Prostate gland (tissue), 2 donors: Measurements from ENCODE around the gene CAMKK2. TPM values are rescaled to one million over a fixed set of nuclear protein-coding genes. Genes with fewer than 3 reads are reported as not detected.
"Not testable (repeated sequence)": the region's sequence is repeated elsewhere in the genome, so short reads cannot be mapped to it uniquely, and the experiment has no call there.

Experiments used
- DNase-seq: peaks from one replicate; pipeline ENCODE4 v3.0.0-alpha.2; 2019; ENCODE audit warnings: low spot score
- H3K27ac ChIP-seq, 2 donors: fragments of 200-600 bp; sonication (generic); 2 replicates each; pipeline ENCODE4 v1.5.1; 2017 to 2019
- H3K27me3 ChIP-seq: fragments of 200-600 bp; sonication (generic); replicated peaks from 2 replicates; pipeline ENCODE4 v1.5.1; 2019; ENCODE audit not compliant: insufficient read depth
- H3K36me3 ChIP-seq, 2 donors: fragments of 200-600 bp; sonication (generic); 1 replicate in 1 of 2; 2 replicates in 1 of 2; pipeline versions ENCODE4 v1.5.1 to v1.8.1; 2017 to 2019
- H3K4me1 ChIP-seq: fragments of 200-600 bp; sonication (generic); replicated peaks from 2 replicates; pipeline ENCODE4 v1.5.1; 2019
- H3K4me3 ChIP-seq, 2 donors: fragments of 200-600 bp; sonication (generic); 2 replicates each; pipeline ENCODE4 v1.5.1; 2017 to 2019
- H3K9me3 ChIP-seq: fragments of 200-600 bp; sonication (generic); 2 replicates; pipeline ENCODE4 v1.5.1; 2017
- POLR2A ChIP-seq: fragments of 450-650 bp; IDR thresholded peaks from one replicate; pipeline ENCODE4 v1.6.1; 2016; ENCODE audit warnings: antibody characterized with exemption, mild to moderate bottlenecking
- POLR2AphosphoS5 ChIP-seq: sonication (generic); formaldehyde crosslinking; IDR thresholded peaks from one replicate; pipeline ENCODE4 v1.6.1; 2017; ENCODE audit warnings: antibody characterized with exemption
- WGBS: methylation state at CpG from one replicate; pipeline ENCODE4 v1.1.5; 2018; 5-methylcytosine and 5-hydroxymethylcytosine counted together
- intact Hi-C: fragments of 100-400 bp; cut with DNase I; formaldehyde crosslinking; loops from one replicate; pipeline ENCODE4 v1.14.2; 2022
- total RNA-seq, 2 donors: library from RNA; depleted of rRNA; stranded (reverse); fragments of >200 nt; gene quantifications; one replicate each; pipeline ENCODE4 v1.1.0, GENCODE V29; 2016
- TF ChIP-seq, protein P1 (sequence below), 4 experiments: fragments of 200-600 bp in 2 of 4; fragments of 450-650 bp in 2 of 4; sonication (generic) in 2 of 4; IDR thresholded peaks; 1 replicate in 3 of 4; 2 replicates in 1 of 4; pipeline ENCODE4 v1.5.1; 2016 to 2019; ENCODE audit warnings: antibody characterized with exemption in 4 of 4, mild to moderate bottlenecking in 2 of 4, moderate library complexity in 2 of 4

The CAMKK2 gene
- total RNA-seq, 2 donors from 2014 or later: 26.9 to 52.2 TPM

DNA sequence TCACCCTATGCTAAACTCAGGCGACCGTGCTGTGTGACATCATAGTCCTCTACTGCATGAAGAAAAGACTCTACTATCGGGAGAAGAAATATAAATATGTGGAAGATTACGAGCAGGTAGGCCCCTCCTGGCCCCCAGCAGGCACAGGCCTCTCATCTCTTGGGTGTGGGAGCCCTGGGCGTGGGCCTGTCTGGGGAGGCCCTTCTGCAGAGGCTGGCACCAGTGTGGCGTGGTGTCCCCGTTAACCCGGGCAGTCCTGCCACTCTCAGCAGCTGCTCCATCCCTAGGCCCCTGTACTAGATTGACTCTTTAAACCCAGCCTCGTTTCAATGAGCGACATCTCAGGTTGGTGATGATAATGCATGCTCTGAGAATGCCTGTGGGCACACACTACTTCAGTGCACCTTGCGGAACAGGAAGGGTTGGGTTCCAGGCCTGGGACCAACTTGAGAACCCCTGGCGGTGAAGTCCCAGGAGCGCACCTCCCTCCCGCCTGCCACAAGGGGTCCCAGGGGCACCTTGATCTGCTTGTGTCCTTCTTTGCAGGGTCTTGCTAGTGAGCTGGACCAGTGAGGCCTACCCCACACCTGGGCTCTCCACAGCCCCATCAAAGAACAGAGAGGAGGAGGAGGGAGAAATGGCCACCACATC lies 63.4 kb downstream of the CAMKK2 start:
- 79% methylated on average over 14 of the region's 14 CpGs for WGBS
- peaks cover 0 to 4% of the 10 kb centered on the region in 2 donors for H3K36me3 ChIP-seq
- H3K4me3 ChIP-seq: no peak overlapping the region
- peaks cover 5% of the 10 kb centered on the region for H3K4me1 ChIP-seq
- DNase-seq: no peak
- H3K9me3 ChIP-seq: no peaks in the 10 kb centered on the region
- intact Hi-C loops: no loop called here
- no peak overlapping the region for H3K27ac ChIP-seq
- no peaks in the 10 kb centered on the region for H3K27me3 ChIP-seq
- no peak for TF ChIP-seq POLR2A
- TF ChIP-seq, protein P1, sequence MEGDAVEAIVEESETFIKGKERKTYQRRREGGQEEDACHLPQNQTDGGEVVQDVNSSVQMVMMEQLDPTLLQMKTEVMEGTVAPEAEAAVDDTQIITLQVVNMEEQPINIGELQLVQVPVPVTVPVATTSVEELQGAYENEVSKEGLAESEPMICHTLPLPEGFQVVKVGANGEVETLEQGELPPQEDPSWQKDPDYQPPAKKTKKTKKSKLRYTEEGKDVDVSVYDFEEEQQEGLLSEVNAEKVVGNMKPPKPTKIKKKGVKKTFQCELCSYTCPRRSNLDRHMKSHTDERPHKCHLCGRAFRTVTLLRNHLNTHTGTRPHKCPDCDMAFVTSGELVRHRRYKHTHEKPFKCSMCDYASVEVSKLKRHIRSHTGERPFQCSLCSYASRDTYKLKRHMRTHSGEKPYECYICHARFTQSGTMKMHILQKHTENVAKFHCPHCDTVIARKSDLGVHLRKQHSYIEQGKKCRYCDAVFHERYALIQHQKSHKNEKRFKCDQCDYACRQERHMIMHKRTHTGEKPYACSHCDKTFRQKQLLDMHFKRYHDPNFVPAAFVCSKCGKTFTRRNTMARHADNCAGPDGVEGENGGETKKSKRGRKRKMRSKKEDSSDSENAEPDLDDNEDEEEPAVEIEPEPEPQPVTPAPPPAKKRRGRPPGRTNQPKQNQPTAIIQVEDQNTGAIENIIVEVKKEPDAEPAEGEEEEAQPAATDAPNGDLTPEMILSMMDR (IDR thresholded peaks at IDR 0.05): no peak
- no peak for TF ChIP-seq POLR2AphosphoS5

DNA sequence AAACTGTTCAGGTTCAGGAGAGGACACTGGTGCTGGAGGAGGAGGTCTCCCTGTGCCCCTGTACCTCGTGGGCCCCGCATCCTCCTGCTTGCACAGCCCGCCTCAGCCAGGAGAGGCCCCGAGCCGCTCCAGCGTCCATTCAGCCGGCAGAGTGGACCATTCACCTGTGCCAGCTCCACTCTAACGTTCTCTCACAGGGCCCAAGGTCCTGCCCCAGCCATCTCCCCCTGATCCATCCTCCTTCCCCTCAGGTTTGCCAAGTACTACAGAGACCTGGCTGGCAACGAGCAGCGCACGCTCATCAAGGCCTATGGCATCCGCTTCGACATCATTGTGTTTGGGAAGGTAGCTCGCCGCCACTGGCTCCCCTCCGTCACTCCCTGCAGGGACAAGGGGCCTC lies 64.3 kb downstream of the CAMKK2 start:
- peaks cover 0 to 4% of the 10 kb centered on the region in 2 donors for H3K36me3 ChIP-seq
- 86% methylated on average over 16 of the region's 16 CpGs for WGBS

DNA sequence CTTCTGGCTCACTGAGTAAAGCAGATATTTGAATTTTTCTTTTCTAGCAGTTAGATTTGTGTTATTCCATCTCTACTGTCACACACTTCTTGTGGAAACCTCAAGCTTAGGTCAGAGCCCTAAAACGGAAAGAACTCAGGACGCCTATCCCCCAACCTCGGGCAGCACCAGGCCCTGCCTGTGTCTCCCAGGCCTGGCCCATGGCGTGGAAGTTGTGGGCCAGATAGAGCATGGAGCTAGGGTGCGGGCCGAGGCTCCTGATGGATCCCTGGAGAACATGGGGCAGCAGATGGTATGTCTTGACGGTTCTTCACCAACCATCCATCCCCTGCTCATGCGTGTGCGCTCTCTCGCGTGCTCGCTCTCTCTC lies 66.0 kb downstream of the CAMKK2 start:
- Histone ChIP-seq H3K27ac (no peak overlapping the region), H3K36me3 (peaks cover 0 to 4% of the 10 kb centered on the region in 2 donors)
- TF ChIP-seq POLR2A (no peak), POLR2AphosphoS5 (no peak)
- TF ChIP-seq, protein P1 (IDR thresholded peaks at IDR 0.05): no peak

More for the DNA sequence above, 64.3 kb downstream of the CAMKK2 start:
- H3K9me3 ChIP-seq: no peaks in the 10 kb centered on the region
- H3K4me1 ChIP-seq: no peaks in the 10 kb centered on the region
- H3K27me3 ChIP-seq: no peaks in the 10 kb centered on the region
- DNase-seq: no peak
- no peak overlapping the region for H3K4me3 ChIP-seq
- H3K27ac ChIP-seq: no peak overlapping the region
- intact Hi-C loops: no loop called here
- TF ChIP-seq POLR2A: no peak
- TF ChIP-seq, protein P1 (IDR thresholded peaks at IDR 0.05): no peak
- no peak for TF ChIP-seq POLR2AphosphoS5

DNA sequence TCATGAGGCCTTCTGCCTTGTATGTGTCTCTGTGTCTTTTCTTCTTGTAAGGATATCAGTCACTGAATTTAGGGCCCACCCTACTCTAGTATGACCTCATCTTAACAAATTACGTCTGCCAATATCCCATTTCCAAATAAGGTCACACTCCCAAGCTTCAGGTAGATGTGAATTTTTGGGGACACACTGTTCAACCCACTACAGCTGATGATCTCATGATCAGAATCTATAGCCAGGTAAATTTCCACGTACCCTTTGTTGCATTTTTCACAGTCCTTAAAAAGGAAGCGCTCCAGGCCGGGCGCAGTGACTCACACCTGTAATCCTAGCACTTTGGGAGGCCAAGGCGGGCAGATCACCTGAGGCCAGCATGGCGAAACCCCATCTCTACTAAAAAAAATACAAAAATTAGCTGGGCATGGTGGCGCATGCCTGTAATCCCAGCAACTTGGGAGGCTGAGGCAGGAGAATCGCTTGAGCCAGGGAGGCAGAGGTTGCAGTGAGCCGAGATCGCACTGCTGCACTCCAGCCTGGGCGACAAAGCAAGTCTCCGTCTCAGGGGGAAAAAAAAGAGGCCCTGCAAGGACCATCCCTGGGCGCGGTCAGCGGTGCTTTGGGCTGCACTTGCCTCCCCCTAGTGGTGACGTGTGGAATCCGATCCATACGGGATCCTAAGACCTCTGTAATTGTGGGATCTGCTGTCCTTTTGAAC lies 66.5 kb downstream of the CAMKK2 start:
- H3K27ac ChIP-seq, H3K27me3 ChIP-seq, H3K4me3 ChIP-seq, intact Hi-C loops, H3K9me3 ChIP-seq, H3K36me3 ChIP-seq, H3K4me1 ChIP-seq: not testable (repeated sequence)
- WGBS: 54% methylated on average over 19 of the region's 19 CpGs
- peak; percentile 42 for DNase-seq
- TF ChIP-seq, protein P1 (IDR thresholded peaks at IDR 0.05): peak; percentile 49 to 80 (median 66)
- peak; percentile 12 for TF ChIP-seq POLR2AphosphoS5

More for the DNA sequence above, 66.0 kb downstream of the CAMKK2 start:
- 93% methylated on average over 12 of the region's 12 CpGs for WGBS
- no peaks in the 10 kb centered on the region for H3K27me3 ChIP-seq
- H3K4me3 ChIP-seq: no peak overlapping the region
- H3K9me3 ChIP-seq: no peaks in the 10 kb centered on the region
- intact Hi-C loops: no loop called here
- peaks cover 3% of the 10 kb centered on the region for H3K4me1 ChIP-seq
- DNase-seq: no peak
